H9 (cell line): Measurements from ENCODE around the gene FASTKD3. TPM values are rescaled to one million over a fixed set of nuclear protein-coding genes. Genes with fewer than 3 reads are reported as not detected.

Experiments
- DNase-seq: peaks from one replicate; pipeline ENCODE4 v3.0.0-alpha.2; 2017
- H2AFZ ChIP-seq: one replicate; pipeline ENCODE4 v1.6.1; 2013; ENCODE audit warnings: mild to moderate bottlenecking, low read length, control low read depth, moderate library complexity
- H2AK5ac ChIP-seq: 2 replicates; pipeline ENCODE4 v1.6.1; 2013; ENCODE audit warnings: low read length, control low read depth, mixed read lengths; ENCODE audit not compliant: insufficient read length
- H2BK120ac ChIP-seq: one replicate; pipeline ENCODE4 v1.6.1; 2013; ENCODE audit warnings: low read depth, mild to moderate bottlenecking, low read length, control low read depth, inconsistent platforms; ENCODE audit not compliant: poor library complexity, severe bottlenecking
- H2BK12ac ChIP-seq: 2 replicates; pipeline ENCODE4 v1.6.1; 2013; ENCODE audit warnings: low read length, control low read depth, mixed read lengths, low read depth; ENCODE audit not compliant: insufficient read length
- H2BK15ac ChIP-seq: 2 replicates; pipeline ENCODE4 v1.6.1; 2013; ENCODE audit warnings: low read depth, low read length, control low read depth
- H2BK20ac ChIP-seq: one replicate; pipeline ENCODE4 v1.6.1; 2013; ENCODE audit warnings: low read depth, mild to moderate bottlenecking, low read length, control low read depth, inconsistent platforms; ENCODE audit not compliant: poor library complexity, severe bottlenecking
- H2BK5ac ChIP-seq: 2 replicates; pipeline ENCODE4 v1.6.1; 2013; ENCODE audit warnings: low read length, control low read depth, mixed read lengths; ENCODE audit not compliant: insufficient read length
- H3K14ac ChIP-seq: 2 replicates; pipeline ENCODE4 v1.6.1; 2013; ENCODE audit warnings: low read length, control low read depth; ENCODE audit not compliant: insufficient read depth
- H3K18ac ChIP-seq: 2 replicates; pipeline ENCODE4 v1.6.1; 2013; ENCODE audit warnings: low read depth, mild to moderate bottlenecking, mixed read lengths, low read length, control low read depth; ENCODE audit not compliant: insufficient read length
- H3K23ac ChIP-seq: 2 replicates; pipeline ENCODE4 v1.6.1; 2013; ENCODE audit warnings: low read length, control low read depth, mixed read lengths, low read depth; ENCODE audit not compliant: insufficient read length
- H3K23me2 ChIP-seq: 2 replicates; pipeline ENCODE4 v1.6.1; 2013; ENCODE audit warnings: low read depth, mild to moderate bottlenecking, mixed read lengths, low read length, control low read depth; ENCODE audit not compliant: insufficient read length, poor library complexity, severe bottlenecking
- H3K27ac ChIP-seq: 2 replicates; pipeline ENCODE4 v1.5.1; 2013; ENCODE audit warnings: low read length, control low read depth, mixed read lengths, low read depth; ENCODE audit not compliant: insufficient read length
- H3K27me3 ChIP-seq: 2 replicates; pipeline ENCODE4 v1.6.1; 2013; ENCODE audit warnings: low read length, control low read depth, inconsistent platforms; ENCODE audit not compliant: insufficient read depth
- H3K4ac ChIP-seq: 2 replicates; pipeline ENCODE4 v1.6.1; 2013; ENCODE audit warnings: low read depth, mild to moderate bottlenecking, control low read depth, inconsistent platforms, low read length, moderate library complexity
- H3K4me1 ChIP-seq: 2 replicates; pipeline ENCODE4 v1.6.1; 2013; ENCODE audit warnings: low read length, control low read depth, inconsistent platforms; ENCODE audit not compliant: insufficient read depth
- H3K4me2 ChIP-seq: 2 replicates; pipeline ENCODE4 v1.6.1; 2013; ENCODE audit warnings: low read length, control low read depth, mixed read lengths; ENCODE audit not compliant: insufficient read length, insufficient read depth
- H3K56ac ChIP-seq: 2 replicates; pipeline ENCODE4 v1.6.1; 2013; ENCODE audit warnings: low read depth, mild to moderate bottlenecking, mixed read lengths, low read length, control low read depth; ENCODE audit not compliant: insufficient read length
- H3K79me1 ChIP-seq: 2 replicates; pipeline ENCODE4 v1.6.1; 2013; ENCODE audit warnings: low read depth, mild to moderate bottlenecking, moderate library complexity, low read length, control low read depth, inconsistent platforms; ENCODE audit not compliant: insufficient read depth, poor library complexity, severe bottlenecking
- H3K79me2 ChIP-seq: 2 replicates; pipeline ENCODE4 v1.6.1; 2013; ENCODE audit warnings: low read length, control low read depth, inconsistent platforms; ENCODE audit not compliant: insufficient read depth
- H3K9ac ChIP-seq: 2 replicates; pipeline ENCODE4 v1.6.1; 2013; ENCODE audit warnings: low read length, control low read depth, mixed read lengths; ENCODE audit not compliant: insufficient read length; ENCODE audit errors: extremely low read depth
- H3K9me3 ChIP-seq: one replicate; pipeline ENCODE4 v1.6.1; 2013; ENCODE audit warnings: low read depth, low read length, inconsistent platforms; ENCODE audit not compliant: control insufficient read depth
- H3T11ph ChIP-seq: one replicate; pipeline ENCODE4 v1.6.1; 2013; ENCODE audit warnings: mild to moderate bottlenecking, low read length, control low read depth, inconsistent platforms
- H4K20me1 ChIP-seq: one replicate; pipeline ENCODE4 v1.6.1; 2013; ENCODE audit not compliant: control insufficient read depth, insufficient read length, insufficient read depth
- H4K5ac ChIP-seq: 2 replicates; pipeline ENCODE4 v1.6.1; 2013; ENCODE audit warnings: low read depth, mild to moderate bottlenecking, mixed read lengths, low read length, control low read depth; ENCODE audit not compliant: insufficient read length
- H4K8ac ChIP-seq: replicated peaks from 2 replicates; pipeline ENCODE4 v1.6.1; 2013; ENCODE audit warnings: low read length, control low read depth, mixed read lengths, low read depth; ENCODE audit not compliant: insufficient read length
- H4K91ac ChIP-seq: 2 replicates; pipeline ENCODE4 v1.6.1; 2013; ENCODE audit warnings: low read depth, mild to moderate bottlenecking, moderate library complexity, mixed read lengths, low read length, control low read depth; ENCODE audit not compliant: insufficient read length
- H3K27ac Mint-ChIP-seq, 3 experiments: 2 replicates in 2 of 3; 3 replicates in 1 of 3; pipeline ENCODE4 v1.8.0; 2020 to 2021; ENCODE audit warnings: mixed read lengths in 3 of 3, mild to moderate bottlenecking in 1 of 3, moderate library complexity in 1 of 3
- H3K27me3 Mint-ChIP-seq: 2 replicates; pipeline ENCODE4 v1.8.0; 2021; ENCODE audit warnings: low read depth, mild to moderate bottlenecking, moderate library complexity, mixed read lengths
- H3K36me3 Mint-ChIP-seq, 3 experiments: 2 replicates in 2 of 3; 3 replicates in 1 of 3; pipeline ENCODE4 v1.8.0; 2020 to 2021; ENCODE audit warnings: low read depth in 3 of 3, mixed read lengths in 3 of 3; ENCODE audit not compliant: insufficient read depth in 1 of 3
- H3K4me1 Mint-ChIP-seq, 2 experiments: 2 replicates each; pipeline ENCODE4 v1.8.0; 2020; ENCODE audit warnings: mixed read lengths in 2 of 2
- H3K4me3 Mint-ChIP-seq, 2 experiments: 2 replicates in 1 of 2; 3 replicates in 1 of 2; pipeline ENCODE4 v1.8.0; 2020 to 2021; ENCODE audit warnings: mild to moderate bottlenecking in 2 of 2, mixed read lengths in 2 of 2, moderate library complexity in 1 of 2
- H3K9me3 Mint-ChIP-seq, 2 experiments: 2 replicates in 1 of 2; 3 replicates in 1 of 2; pipeline ENCODE4 v1.8.0; 2020; ENCODE audit warnings: mild to moderate bottlenecking in 2 of 2, mixed read lengths in 2 of 2, moderate library complexity in 1 of 2
- WGBS: extraction: QIAGEN DNeasy Blood & Tissue Kit; methylation state at CpG from one replicate; pipeline ENCODE4 v1.1.7; 2013; ENCODE audit warnings: missing lambda C conversion rate, low lambda C conversion rate, mixed read lengths; ENCODE audit not compliant: insufficient read length; ENCODE audit errors: extremely low coverage; 5-methylcytosine and 5-hydroxymethylcytosine counted together
- long read RNA-seq: library from polyadenylated mRNA; unstranded; transcript quantifications from one replicate; pipeline ENCODE4 v2.0.0, GENCODE V29; 2020
- total RNA-seq: library from RNA; stranded (reverse); gene quantifications from 2 replicates; pipeline ENCODE4 v1.2.1, GENCODE V29; 2021
- TF ChIP-seq, protein P1 (sequence below): fragments of 200-600 bp; sonication (generic); conservative IDR thresholded peaks from 3 replicates; pipeline ENCODE4 v1.8.0; 2021; ENCODE audit warnings: antibody characterized with exemption, mild to moderate bottlenecking

The FASTKD3 gene, protein sequence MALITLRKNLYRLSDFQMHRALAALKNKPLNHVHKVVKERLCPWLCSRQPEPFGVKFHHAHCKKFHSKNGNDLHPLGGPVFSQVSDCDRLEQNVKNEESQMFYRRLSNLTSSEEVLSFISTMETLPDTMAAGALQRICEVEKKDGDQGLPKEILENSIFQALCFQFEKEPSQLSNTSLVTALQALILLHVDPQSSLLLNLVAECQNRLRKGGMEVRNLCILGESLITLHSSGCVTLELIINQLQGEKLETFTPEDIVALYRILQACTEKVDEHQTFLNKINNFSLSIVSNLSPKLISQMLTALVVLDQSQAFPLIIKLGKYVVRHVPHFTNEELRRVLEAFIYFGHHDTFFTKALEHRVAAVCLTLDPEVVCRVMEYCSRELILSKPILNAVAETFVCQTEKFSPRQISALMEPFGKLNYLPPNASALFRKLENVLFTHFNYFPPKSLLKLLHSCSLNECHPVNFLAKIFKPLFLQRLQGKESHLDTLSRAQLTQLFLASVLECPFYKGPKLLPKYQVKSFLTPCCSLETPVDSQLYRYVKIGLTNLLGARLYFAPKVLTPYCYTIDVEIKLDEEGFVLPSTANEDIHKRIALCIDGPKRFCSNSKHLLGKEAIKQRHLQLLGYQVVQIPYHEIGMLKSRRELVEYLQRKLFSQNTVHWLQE
- total RNA-seq, result 15.0 and 16.3 TPM in 2 replicates
- long read RNA-seq, transcript FASTKD3-201 (7 exons, 2,402 nt), result major isoform, 48 of 136 reads
- long read RNA-seq, partial matches to known transcripts, result 18 of 136 reads
- long read RNA-seq, other reads (novel, unspliced or antisense), result 64 of 136 reads

DNA sequence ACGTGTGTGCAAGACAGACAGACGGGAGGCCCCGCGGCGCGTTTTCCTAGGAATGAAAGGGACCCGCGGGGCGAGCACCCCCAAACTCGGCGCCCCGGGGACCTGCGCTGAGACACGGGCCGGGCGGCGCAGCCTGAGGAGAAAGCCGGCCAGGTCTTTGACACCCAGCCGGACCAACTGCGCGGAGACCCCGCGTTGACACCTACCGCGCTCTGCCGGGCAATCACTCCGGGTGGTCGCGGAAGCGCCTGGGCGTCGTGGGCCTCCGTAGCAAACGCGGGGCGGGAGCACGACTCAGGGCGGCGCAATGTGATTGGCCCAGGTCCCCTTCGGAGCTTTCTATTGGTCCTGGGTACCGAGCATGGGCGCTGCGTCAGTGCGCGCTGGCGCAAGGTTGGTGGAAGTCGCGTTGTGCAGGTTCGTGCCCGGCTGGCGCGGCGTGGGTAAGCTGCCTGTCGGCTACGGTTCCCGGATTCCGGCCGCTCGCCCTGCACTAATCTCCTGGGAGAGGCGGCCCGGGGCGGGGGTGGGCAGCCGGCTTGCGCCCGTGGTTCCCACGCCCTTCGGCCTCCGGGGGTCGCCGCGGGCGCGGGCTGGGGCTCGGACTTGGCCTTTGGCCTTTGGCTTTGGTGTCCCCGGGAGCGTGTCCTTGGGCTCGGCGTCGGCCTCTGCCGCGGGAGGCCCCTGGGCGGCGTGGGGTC is at the start of gene FASTKD3, which contains the start of gene MTRR:
Gene FASTKD3 (minus strand): TSS at position 259 of the 701 bp plus-strand sequence. CDS start 948 bp downstream, outside the sequence.
Gene MTRR (plus strand): TSS at position 376 of the 701 bp plus-strand sequence. CDS start 1,647 bp downstream, outside the sequence.
- Histone ChIP-seq H4K91ac (no peak within 1 kb of the TSS), H3K14ac (peak within 1 kb of the TSS; percentile 21; the same call in 1 of the 2 replicates), H4K8ac (no peak within 1 kb of the TSS), H3T11ph (no peak within 1 kb of the TSS), H3K4me1 (no peaks in the 10 kb centered on the region), H2BK15ac (no peak within 1 kb of the TSS), H3K4me2 (peak within 1 kb of the TSS; percentile 91), H2BK12ac (no peak within 1 kb of the TSS), H3K27me3 (no peaks in the 10 kb centered on the region), H2AK5ac (no peak within 1 kb of the TSS), H3K79me2 (peaks cover 19% of the 10 kb centered on the region), H3K9ac (peak within 1 kb of the TSS; percentile 31), H4K5ac (no peak within 1 kb of the TSS), H3K23me2 (peaks cover 4% of the 10 kb centered on the region), H3K23ac (no peak within 1 kb of the TSS), H2AFZ (no peak within 1 kb of the TSS), H3K79me1 (peaks cover 3% of the 10 kb centered on the region), H2BK120ac (no peak within 1 kb of the TSS), H3K56ac (no peak within 1 kb of the TSS), H4K20me1 (no peaks in the 10 kb centered on the region), H3K9me3 (no peaks in the 10 kb centered on the region), H2BK5ac (no peak within 1 kb of the TSS), H2BK20ac (no peak within 1 kb of the TSS), H3K4ac (no peak within 1 kb of the TSS), H3K18ac (no peak within 1 kb of the TSS), H3K27ac (no peak within 1 kb of the TSS)
- peak within 1 kb of the TSS; percentile 1 to 59 (median 1); a peak in 3 of 7 replicates for H3K27ac Mint-ChIP-seq
- WGBS, result no CpG with 5 or more reads among the region's 83 CpGs
- TF ChIP-seq, protein P1, sequence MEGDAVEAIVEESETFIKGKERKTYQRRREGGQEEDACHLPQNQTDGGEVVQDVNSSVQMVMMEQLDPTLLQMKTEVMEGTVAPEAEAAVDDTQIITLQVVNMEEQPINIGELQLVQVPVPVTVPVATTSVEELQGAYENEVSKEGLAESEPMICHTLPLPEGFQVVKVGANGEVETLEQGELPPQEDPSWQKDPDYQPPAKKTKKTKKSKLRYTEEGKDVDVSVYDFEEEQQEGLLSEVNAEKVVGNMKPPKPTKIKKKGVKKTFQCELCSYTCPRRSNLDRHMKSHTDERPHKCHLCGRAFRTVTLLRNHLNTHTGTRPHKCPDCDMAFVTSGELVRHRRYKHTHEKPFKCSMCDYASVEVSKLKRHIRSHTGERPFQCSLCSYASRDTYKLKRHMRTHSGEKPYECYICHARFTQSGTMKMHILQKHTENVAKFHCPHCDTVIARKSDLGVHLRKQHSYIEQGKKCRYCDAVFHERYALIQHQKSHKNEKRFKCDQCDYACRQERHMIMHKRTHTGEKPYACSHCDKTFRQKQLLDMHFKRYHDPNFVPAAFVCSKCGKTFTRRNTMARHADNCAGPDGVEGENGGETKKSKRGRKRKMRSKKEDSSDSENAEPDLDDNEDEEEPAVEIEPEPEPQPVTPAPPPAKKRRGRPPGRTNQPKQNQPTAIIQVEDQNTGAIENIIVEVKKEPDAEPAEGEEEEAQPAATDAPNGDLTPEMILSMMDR, result no peak
- peak within 1 kb of the TSS; percentile 90 to 97 for H3K4me3 Mint-ChIP-seq
- H3K36me3 Mint-ChIP-seq, result peaks cover 8 to 44% (median 33%) of the 10 kb centered on the region in 3 experiments; a peak in 6 of 7 replicates
- peaks cover 18 to 19% of the 10 kb centered on the region in 2 experiments for H3K4me1 Mint-ChIP-seq
- no peaks in the 10 kb centered on the region for H3K9me3 Mint-ChIP-seq
- no peaks in the 10 kb centered on the region for H3K27me3 Mint-ChIP-seq
- DNase-seq, result peak; percentile 90
